ENCODE results near the gene MCOLN1. TPM values are rescaled to one million over a fixed set of nuclear protein-coding genes. Genes with fewer than 3 reads are reported as not detected.

MCOLN1 gene
- total RNA-seq: 8.9 TPM

DNA sequence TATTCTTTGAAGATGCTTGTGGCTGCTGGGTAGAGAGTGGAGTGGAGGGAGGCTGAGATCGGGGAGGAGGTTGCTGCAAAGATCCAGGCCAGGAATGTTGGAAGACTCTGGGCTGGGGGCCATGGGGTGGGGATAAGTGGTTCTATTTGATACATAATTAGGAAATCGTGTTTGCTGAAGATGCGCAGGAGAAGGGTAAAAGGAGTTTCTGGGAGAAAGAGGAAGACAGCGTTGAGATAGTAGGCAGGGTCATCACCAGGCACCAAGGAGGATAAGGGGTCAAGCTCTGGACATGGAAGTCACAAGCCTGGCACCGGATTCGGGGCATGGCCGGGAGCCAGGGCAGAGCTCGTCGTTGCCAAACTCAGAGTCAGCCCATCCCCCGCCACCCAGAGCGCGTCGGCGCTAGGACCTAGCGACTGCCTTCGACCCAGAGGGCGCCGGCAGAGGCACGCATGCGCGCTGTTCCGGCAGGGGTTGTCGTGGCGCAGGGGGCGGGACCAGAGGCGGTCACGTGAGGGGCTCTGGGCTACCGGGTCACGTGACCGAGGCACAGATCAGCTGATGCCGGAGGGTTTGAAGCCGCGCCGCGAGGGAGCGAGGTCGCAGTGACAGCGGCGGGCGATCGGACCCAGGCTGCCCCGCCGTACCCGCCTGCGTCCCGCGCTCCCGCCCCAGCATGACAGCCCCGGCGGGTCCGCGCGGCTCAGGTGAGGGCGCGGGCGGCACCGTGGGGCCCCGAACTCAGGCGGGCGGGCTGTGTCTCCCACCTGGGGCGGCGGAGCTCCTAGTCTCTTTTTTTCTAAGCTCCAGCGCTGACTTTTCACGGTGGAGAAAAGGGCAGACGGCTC lies at the start of gene MCOLN1:
TSS of gene MCOLN1 (plus strand) at position 553 of the 851 bp plus-strand sequence. CDS start at position 680, 127 bp downstream.
- peak; percentile 97 to 98 (median 98) for DNase-seq (ENCODE audit: low read depth in 2 of 3, low spot score in 2 of 3)

DNA sequence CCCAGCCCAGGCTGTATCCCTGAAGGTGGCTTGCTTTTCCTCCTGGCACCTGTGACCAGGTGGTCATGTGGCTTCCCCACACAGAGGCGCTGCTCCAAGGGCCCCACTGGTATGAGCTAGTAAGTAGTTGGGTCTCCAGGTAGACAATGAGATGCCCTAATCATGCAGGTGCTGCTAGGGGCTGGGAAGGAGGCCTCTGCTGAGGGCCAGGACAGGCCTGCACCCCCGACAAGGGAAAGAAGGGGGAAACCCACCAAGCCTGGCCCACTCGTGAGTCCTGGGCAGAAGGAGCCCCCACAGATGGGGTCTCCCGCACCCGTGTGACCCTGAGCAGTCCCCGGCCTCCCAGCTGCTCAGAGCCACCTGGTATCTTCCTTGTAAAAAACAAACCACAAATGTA lies 46.8 kb upstream of the MCOLN1 start:
- DNase-seq (ENCODE audit: low read depth in 2 of 3, low spot score in 2 of 3): no peak

GRCh38 chr19:7476241-7476640 lies 46.2 kb upstream of the MCOLN1 start:
- no peak for DNase-seq (ENCODE audit: low read depth in 2 of 3, low spot score in 2 of 3)

DNA sequence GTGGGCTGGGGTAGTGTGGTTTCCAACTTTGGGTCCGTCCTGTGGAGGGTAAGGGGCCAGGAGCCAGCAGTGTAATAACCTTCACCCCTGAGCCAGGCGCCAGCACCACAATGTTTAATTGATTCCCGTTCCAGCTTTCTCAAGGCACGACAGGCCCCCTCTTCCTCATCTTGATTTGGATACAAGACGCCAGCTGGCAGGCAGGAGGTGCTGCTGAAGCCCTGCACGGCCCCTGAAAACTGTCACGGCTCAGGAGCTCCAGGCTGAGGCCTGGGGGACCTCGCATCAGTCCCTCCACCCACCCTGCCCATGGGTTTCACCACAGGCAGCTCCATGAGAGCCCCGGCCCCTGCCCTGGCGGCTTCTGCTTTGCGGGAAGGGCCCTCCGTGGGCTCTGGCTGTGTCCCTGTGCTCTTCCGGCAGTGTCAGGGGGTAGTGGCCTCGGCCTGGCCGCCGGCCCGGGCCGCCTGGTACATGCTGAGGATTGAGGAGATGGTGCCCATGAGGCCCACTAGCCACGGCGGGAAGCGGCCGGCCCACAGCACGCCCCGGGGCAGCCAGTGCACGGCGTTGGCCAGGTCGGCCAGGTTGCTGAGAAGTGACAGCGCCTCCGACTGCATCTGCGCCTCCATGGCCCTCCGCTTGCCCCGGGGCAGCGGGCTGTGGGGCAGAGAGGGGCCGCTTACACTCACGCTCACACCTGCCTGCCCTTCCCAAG lies 45.5 kb upstream of the MCOLN1 start:
- no peak for DNase-seq (ENCODE audit: low read depth in 2 of 3, low spot score in 2 of 3)

DNA sequence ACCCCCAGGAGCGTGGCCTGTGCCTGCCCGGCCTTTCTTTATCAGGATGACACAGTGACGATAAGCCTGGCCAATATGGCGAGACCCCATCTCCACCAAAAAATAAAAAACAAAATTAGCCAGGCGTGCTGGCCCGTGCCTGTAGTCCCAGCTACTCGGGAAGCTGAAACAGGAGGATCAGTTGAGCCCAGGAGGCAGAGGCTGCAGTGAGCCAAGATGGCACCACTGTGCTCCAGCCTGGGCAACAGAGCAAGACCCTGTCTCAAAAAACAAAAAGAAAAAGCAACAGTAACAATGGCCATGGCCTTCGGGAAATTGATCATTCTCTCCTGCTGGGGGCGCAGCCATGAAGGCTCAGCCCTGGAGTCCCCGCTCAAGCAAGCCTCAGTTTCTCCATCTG lies 44.7 kb upstream of the MCOLN1 start:
- DNase-seq (ENCODE audit: low read depth in 2 of 3, low spot score in 2 of 3): no peak

DNA sequence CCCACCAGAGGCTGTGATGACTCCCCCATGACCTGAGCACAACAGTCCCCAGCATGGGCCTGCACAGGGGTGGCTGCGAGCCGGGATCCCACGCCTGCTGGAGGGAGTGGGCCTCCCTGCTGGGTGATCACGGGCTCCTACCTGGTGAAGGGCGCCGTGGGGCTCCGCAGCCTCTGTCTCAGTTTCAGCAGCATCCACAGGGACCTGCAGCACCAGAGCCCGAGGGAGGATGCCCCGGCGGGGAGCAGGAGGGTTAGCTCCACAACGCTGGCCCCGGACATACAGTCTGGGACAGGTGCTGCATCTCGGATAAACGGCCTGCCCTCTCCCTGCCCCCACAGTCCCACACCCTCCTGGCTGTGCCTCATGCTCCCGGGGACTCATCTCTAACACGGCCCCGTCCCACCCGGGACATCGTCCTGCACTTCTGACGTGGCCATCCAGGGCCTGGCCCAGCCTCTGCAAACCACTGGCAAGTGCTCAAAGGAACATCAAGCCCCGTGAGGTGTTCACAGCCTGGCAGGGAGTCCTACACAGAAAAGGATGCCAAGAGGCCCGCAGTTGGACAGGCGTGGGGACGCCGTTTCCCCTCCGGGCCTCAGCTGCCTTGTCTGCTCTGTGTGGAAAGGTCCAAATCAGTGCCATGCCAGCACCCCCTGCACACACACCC lies 44.1 kb upstream of the MCOLN1 start:
- no peak for DNase-seq (ENCODE audit: low read depth in 2 of 3, low spot score in 2 of 3)

GRCh38 chr19:7478843-7479227 lies 43.6 kb upstream of the MCOLN1 start:
- DNase-seq (ENCODE audit: low read depth in 2 of 3, low spot score in 2 of 3): no peak

DNA sequence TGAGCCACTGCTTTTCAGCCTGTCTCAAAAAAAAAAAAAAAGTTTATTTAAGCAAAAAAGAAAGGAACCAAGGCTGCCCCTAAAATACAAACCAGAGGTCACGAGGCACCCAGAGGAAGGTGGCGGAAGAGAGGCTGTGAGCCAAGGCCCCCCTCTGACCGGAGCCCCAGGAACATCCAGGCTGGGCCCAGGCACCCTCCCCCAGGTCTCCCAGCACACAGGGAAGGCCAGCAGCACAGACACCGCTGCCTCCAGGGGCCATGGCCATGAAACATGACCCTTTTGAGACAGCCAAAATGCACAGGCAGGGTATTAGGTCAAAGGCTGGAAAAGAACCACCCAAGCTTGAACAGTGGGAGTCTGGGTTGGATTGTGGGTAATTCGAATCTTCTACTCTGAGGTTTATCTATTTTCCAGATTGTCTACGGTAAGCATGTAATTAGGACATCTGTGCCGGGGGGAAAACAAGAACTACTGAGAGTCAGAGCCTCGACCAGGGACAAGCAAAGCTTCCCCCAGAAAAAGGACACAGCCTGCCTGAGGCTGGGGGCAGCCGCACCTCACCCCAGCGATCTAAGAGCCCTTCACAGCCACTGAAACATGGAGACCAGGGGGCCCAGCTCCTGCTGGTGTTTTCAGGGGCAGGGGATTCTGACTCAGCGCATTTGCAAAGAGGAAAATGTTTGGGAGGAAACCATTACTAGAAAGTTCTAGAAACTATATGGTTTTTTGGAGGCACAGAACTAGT lies 42.0 kb upstream of the MCOLN1 start:
- DNase-seq (ENCODE audit: low read depth in 2 of 3, low spot score in 2 of 3): no peak

GRCh38 chr19:7480970-7481255 lies 41.5 kb upstream of the MCOLN1 start:
- DNase-seq (ENCODE audit: low read depth in 2 of 3, low spot score in 2 of 3): no peak

GRCh38 chr19:7482584-7483439 lies 39.6 kb upstream of the MCOLN1 start:
- no peak for DNase-seq (ENCODE audit: low read depth in 2 of 3, low spot score in 2 of 3)

GRCh38 chr19:7483720-7484201 lies 38.7 kb upstream of the MCOLN1 start:
- no peak for DNase-seq (ENCODE audit: low read depth in 2 of 3, low spot score in 2 of 3)

- no peak for DNase-seq (ENCODE audit: low read depth in 2 of 3, low spot score in 2 of 3)
Observed at GRCh38 chr19:7486923-7487322, 35.5 kb upstream of the MCOLN1 start.

DNA sequence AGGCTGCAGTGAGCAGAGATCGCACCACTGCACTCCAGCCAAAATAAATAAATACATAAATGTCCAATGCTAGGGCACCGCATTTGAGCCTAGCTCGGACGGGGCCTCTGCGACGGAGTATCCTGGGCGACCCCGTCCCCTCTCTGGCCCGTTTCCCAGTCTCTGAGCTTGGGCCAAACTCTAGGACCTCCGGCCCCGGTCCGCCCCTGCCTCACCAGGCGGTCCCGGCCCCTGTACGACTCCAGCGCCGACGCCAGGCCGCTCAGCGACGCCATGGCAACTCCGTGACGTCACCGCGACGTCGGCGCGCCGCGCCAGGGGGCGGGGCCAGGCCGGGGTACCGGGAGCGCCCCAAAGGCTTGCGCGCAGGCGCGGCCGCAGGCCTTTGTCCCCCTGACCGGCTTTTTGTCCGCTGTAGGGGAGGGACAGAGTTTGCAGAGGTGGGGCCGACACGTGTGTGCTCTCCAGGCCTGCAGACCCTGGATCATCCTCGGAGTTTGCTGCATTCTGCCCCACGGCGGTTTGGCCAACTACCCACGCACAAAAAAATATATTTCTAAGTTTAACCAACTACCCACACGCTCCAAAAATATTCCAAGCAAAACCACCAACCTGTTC lies 33.6 kb upstream of the MCOLN1 start, which contains the start of gene PEX11G:
TSS of gene PEX11G (minus strand) at position 300 of the 618 bp plus-strand sequence. CDS start at position 275, 25 bp downstream.
- DNase-seq (ENCODE audit: low read depth in 2 of 3, low spot score in 2 of 3): peak; percentile 87 to 88 (median 87)

GRCh38 chr19:7489609-7490044 lies 32.8 kb upstream of the MCOLN1 start:
- no peak for DNase-seq (ENCODE audit: low read depth in 2 of 3, low spot score in 2 of 3)

GRCh38 chr19:7492142-7492541 lies 30.3 kb upstream of the MCOLN1 start:
- peak in 2 of 3 donors; percentile 42 to 66 for DNase-seq (ENCODE audit: low read depth in 2 of 3, low spot score in 2 of 3)

DNA sequence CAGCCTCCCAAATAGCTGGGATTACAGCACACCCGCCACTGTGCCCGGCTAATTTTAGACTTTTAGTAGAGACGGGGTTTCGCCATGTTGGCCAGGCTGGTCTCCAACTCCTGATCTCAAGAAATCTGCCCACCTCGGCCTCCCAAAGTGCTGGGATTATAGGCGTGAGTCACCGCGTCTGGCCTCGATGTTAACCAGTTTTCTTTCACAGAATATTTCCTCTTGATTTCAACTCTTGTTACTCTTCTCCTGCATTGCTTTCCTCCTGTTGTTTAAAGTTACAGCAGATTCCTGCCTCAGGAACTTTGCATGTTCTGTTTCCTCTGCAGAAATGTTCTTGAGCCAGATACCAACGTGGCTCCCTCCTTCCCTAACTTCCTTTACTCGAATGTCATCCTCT lies 29.9 kb upstream of the MCOLN1 start:
- DNase-seq (ENCODE audit: low read depth in 2 of 3, low spot score in 2 of 3): no peak

DNA sequence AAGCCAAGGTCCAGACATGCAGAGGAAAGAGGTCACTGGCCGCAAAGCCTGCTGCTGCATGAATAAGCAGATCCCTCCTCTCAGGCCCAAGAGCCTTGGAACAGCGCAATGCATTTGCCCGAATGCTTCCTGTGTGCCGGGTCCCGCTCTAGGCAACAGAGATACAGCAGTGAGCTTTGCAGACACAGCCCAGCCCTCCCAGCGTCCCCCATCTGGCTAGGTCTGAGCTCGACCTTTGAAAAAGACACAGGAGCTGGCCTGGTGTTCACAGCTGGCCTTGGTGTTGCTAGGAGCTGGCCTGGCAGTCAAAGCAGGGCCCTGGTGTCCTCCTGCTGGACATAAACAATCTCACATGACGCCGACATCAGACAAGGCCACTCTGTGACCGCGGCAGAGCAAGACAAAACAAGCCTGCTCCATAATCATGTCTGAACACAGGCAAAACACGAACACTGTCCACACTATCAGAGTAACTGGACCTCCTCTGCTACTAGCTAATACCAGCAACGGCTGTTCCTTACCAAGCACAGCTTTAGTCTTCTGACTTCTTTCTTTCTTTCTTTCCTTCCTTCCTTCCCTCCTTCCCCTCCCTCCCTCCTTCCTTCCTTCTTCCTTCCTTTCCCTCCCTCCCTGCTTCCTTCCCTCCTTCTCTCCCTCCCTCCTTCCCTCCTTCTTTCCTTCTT lies 27.9 kb upstream of the MCOLN1 start:
- DNase-seq (ENCODE audit: low read depth in 2 of 3, low spot score in 2 of 3): no peak

DNA sequence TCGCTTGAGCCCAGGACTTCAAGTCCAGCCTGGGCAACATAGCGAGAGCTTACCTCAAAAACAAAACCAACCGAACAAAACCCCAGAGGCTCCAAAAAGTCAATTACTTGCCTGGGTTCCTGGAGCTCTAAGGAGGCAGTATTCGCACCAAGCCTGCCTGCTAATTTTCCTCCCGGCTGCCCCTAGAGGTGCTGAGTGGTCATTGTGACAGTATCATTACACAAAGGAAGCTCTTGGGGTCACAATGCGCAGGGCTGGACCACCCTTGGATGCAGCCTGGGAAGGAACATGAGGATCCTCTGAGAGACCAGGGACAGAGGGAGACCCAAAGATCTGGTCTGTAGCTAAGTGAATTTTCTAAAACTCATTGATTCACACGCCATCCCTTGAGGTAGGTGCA lies 25.1 kb upstream of the MCOLN1 start:
- peak in 1 of 3 donors; percentile 60 for DNase-seq (ENCODE audit: low read depth in 2 of 3, low spot score in 2 of 3)

Data from hematopoietic multipotent progenitor cell (in vitro differentiated cells).